Liver (tissue), 9 donors: ENCODE data around the gene SNRPB2. TPM values are rescaled to one million over a fixed set of nuclear protein-coding genes. Genes with fewer than 3 reads are reported as not detected.

Experiments
- DNase-seq: peaks from one replicate; pipeline ENCODE4 v3.0.0-alpha.2; 2017; ENCODE audit warnings: low spot score
- H3K27ac ChIP-seq, 2 donors: one replicate each; pipeline ENCODE4 v1.7.0; 2013; ENCODE audit warnings: inconsistent platforms in 2 of 2, low read length in 2 of 2, control low read depth in 1 of 2, low read depth in 1 of 2, mild to moderate bottlenecking in 1 of 2
- H3K27me3 ChIP-seq, 4 donors: one replicate each; pipeline versions ENCODE4 v1.6.1 to v1.7.0; 2013; ENCODE audit warnings: low read length in 3 of 4, inconsistent platforms in 1 of 4, mild to moderate bottlenecking in 1 of 4, moderate library complexity in 1 of 4; ENCODE audit not compliant: control insufficient read depth in 4 of 4, insufficient read depth in 4 of 4
- H3K36me3 ChIP-seq, 4 donors: one replicate each; pipeline versions ENCODE4 v1.6.1 to v1.7.0; 2013; ENCODE audit warnings: low read length in 3 of 4, mild to moderate bottlenecking in 3 of 4, low read depth in 1 of 4, moderate library complexity in 1 of 4; ENCODE audit not compliant: control insufficient read depth in 4 of 4, insufficient read depth in 3 of 4
- H3K4me1 ChIP-seq, 4 donors: one replicate each; pipeline versions ENCODE4 v1.6.1 to v1.7.0; 2013; ENCODE audit warnings: low read length in 3 of 4, mild to moderate bottlenecking in 3 of 4, moderate library complexity in 1 of 4; ENCODE audit not compliant: control insufficient read depth in 4 of 4, insufficient read depth in 4 of 4
- H3K4me3 ChIP-seq, 3 donors: one replicate each; pipeline versions ENCODE4 v1.6.1 to v1.7.0; 2013; ENCODE audit warnings: low read length in 3 of 3, control low read depth in 1 of 3, low read depth in 1 of 3, mild to moderate bottlenecking in 1 of 3
- H3K9ac ChIP-seq, 2 donors: one replicate each; pipeline ENCODE4 v1.7.0; 2013; ENCODE audit warnings: low read length in 2 of 2, mild to moderate bottlenecking in 2 of 2, moderate library complexity in 2 of 2, control low read depth in 1 of 2, low read depth in 1 of 2
- H3K9me3 ChIP-seq, 4 donors: one replicate each; pipeline versions ENCODE4 v1.6.1 to v1.7.0; 2013; ENCODE audit warnings: low read length in 3 of 4; ENCODE audit not compliant: control insufficient read depth in 4 of 4
- EGR1 ChIP-seq, 2 donors: IDR thresholded peaks; 2 replicates each; pipeline ENCODE4 v1.6.1; 2016 to 2018; ENCODE audit warnings: antibody characterized with exemption in 2 of 2, low read depth in 2 of 2
- FOXA1 ChIP-seq: IDR thresholded peaks from 2 replicates; pipeline ENCODE4 v1.6.1; 2016; ENCODE audit warnings: antibody characterized with exemption
- FOXA2 ChIP-seq: IDR thresholded peaks from 2 replicates; pipeline ENCODE4 v1.6.1; 2016; ENCODE audit warnings: antibody characterized with exemption
- HNF4A ChIP-seq, 2 donors: conservative IDR thresholded peaks; 2 replicates each; pipeline ENCODE4 v1.6.1; 2016; ENCODE audit warnings: antibody characterized with exemption in 2 of 2, mild to moderate bottlenecking in 2 of 2
- JUND ChIP-seq, 2 donors: IDR thresholded peaks; 2 replicates each; pipeline ENCODE4 v1.6.1; 2016; ENCODE audit warnings: antibody characterized with exemption in 2 of 2
- NR2F2 ChIP-seq: IDR thresholded peaks from 2 replicates; pipeline ENCODE4 v1.6.1; 2016; ENCODE audit warnings: antibody characterized with exemption
- RAD21 ChIP-seq, 2 donors: IDR thresholded peaks; 2 replicates each; pipeline ENCODE4 v1.6.1; 2016; ENCODE audit warnings: antibody characterized with exemption in 2 of 2, mild to moderate bottlenecking in 2 of 2
- SP1 ChIP-seq: IDR thresholded peaks from 2 replicates; pipeline ENCODE4 v1.6.1; 2018; ENCODE audit warnings: antibody characterized with exemption, mild to moderate bottlenecking
- TAF1 ChIP-seq: conservative IDR thresholded peaks from 2 replicates; pipeline ENCODE4 v1.6.1; 2016; ENCODE audit warnings: antibody characterized with exemption, mild to moderate bottlenecking
- YY1 ChIP-seq: IDR thresholded peaks from 2 replicates; pipeline ENCODE4 v1.6.1; 2016; ENCODE audit warnings: antibody characterized with exemption, mild to moderate bottlenecking
- WGBS: extraction: QIAGEN DNeasy Blood & Tissue Kit; methylation state at CpG from one replicate; pipeline ENCODE4 v1.1.7; 2013; 5-methylcytosine and 5-hydroxymethylcytosine counted together
- polyA plus RNA-seq, 2 donors: library from polyadenylated mRNA; stranded (reverse) in 1 of 2; unstranded in 1 of 2; fragments of 200-250 nt in 1 of 2; fragments of >200 nt in 1 of 2; fragmentation: Nextera tagmentation in 1 of 2; extraction: Ambion mirVana in 1 of 2; gene quantifications; one replicate each; pipeline versions ENCODE4 v1.2.1 to v1.2.3, GENCODE V29; 2013 to 2015
- total RNA-seq, 2 donors: library from RNA; depleted of rRNA; stranded (reverse); fragments of >200 nt; gene quantifications; one replicate each; pipeline ENCODE4 v1.2.3, GENCODE V29; 2014
- TF ChIP-seq, protein P1 (sequence below): IDR thresholded peaks from 2 replicates; pipeline ENCODE4 v1.6.1; 2016; ENCODE audit warnings: antibody characterized with exemption
- TF ChIP-seq, protein P2 (sequence below): IDR thresholded peaks from 2 replicates; pipeline ENCODE4 v1.6.1; 2016; ENCODE audit warnings: antibody characterized with exemption
- TF ChIP-seq, protein P3 (sequence below): IDR thresholded peaks from 2 replicates; pipeline ENCODE4 v1.6.1; 2016; ENCODE audit warnings: antibody characterized with exemption, mild to moderate bottlenecking
- donor health status: healthy.
- donor health status: healthy.
- donor health status: healthy.
- donor health status: healthy.
- donor health status: healthy.

SNRPB2 gene
- total and polyA plus RNA-seq, 4 donors: 13.9 to 36.0 (median 21.0) TPM

DNA sequence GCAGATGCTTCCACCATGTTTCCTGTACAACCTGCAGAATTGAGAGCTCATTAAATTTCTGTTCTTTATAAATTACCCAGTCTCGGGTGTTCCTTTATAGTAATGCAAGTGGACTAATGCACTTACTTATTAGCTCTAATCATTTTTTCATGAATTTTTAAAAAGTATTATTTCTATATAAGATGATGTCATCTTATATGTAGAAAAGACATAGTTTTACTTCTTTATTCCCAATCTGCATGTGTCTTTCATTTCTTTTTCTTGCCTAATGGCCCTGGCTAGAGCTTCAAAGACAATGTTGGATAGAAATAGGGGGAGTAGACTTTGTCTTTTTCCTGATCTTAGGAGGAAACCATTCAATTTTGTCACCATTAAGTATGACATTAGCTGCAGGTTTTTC lies 46.1 kb downstream of the SNRPB2 start:
- Histone ChIP-seq H3K27me3 (no peaks in the 10 kb centered on the region), H3K27ac (no peak overlapping the region), H3K4me1 (no peaks in the 10 kb centered on the region), H3K36me3 (no peaks in the 10 kb centered on the region), H3K9ac (no peak overlapping the region), H3K4me3 (no peak overlapping the region), H3K9me3 (peaks cover 0 to 4% (median 0%) of the 10 kb centered on the region in 4 donors)
- DNase-seq: no peak
- TF ChIP-seq SP1 (no peak), TAF1 (no peak), NR2F2 (no peak), HNF4A (conservative IDR thresholded peaks at IDR 0.05) (no peak), EGR1 (IDR thresholded peaks at IDR 0.05; ENCODE audit: low read depth in 2 of 2) (no peak), YY1 (no peak), RAD21 (IDR thresholded peaks at IDR 0.05) (no peak), FOXA2 (no peak)
- TF ChIP-seq, protein P1, sequence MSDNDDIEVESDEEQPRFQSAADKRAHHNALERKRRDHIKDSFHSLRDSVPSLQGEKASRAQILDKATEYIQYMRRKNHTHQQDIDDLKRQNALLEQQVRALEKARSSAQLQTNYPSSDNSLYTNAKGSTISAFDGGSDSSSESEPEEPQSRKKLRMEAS: no peak
- TF ChIP-seq, protein P2, sequence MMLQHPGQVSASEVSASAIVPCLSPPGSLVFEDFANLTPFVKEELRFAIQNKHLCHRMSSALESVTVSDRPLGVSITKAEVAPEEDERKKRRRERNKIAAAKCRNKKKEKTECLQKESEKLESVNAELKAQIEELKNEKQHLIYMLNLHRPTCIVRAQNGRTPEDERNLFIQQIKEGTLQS: no peak
- TF ChIP-seq, protein P3, sequence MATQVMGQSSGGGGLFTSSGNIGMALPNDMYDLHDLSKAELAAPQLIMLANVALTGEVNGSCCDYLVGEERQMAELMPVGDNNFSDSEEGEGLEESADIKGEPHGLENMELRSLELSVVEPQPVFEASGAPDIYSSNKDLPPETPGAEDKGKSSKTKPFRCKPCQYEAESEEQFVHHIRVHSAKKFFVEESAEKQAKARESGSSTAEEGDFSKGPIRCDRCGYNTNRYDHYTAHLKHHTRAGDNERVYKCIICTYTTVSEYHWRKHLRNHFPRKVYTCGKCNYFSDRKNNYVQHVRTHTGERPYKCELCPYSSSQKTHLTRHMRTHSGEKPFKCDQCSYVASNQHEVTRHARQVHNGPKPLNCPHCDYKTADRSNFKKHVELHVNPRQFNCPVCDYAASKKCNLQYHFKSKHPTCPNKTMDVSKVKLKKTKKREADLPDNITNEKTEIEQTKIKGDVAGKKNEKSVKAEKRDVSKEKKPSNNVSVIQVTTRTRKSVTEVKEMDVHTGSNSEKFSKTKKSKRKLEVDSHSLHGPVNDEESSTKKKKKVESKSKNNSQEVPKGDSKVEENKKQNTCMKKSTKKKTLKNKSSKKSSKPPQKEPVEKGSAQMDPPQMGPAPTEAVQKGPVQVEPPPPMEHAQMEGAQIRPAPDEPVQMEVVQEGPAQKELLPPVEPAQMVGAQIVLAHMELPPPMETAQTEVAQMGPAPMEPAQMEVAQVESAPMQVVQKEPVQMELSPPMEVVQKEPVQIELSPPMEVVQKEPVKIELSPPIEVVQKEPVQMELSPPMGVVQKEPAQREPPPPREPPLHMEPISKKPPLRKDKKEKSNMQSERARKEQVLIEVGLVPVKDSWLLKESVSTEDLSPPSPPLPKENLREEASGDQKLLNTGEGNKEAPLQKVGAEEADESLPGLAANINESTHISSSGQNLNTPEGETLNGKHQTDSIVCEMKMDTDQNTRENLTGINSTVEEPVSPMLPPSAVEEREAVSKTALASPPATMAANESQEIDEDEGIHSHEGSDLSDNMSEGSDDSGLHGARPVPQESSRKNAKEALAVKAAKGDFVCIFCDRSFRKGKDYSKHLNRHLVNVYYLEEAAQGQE: no peak
- 59% methylated on average over 1 of the region's 1 CpG for WGBS

DNA sequence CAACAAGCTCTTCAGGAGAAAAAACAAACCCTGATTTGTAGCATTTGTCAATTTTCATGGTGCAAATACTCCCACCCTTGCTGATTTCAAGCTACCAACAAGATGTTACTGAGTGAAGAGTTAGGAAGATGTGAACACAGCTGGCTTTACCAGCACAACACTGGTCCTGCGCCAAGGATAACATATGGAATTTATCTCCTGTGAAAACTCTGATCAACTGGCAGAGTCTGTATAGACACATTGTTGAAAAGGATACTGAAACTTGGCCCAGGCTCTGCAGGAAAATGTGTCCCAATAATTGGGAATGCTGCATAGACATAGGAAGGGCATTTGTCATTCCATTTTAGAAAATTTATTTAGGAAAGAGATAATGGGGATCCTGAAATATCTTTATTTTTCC lies 47.3 kb downstream of the SNRPB2 start:
- H3K4me3 ChIP-seq: no peak overlapping the region
- DNase-seq: no peak
- H3K9ac ChIP-seq: no peak overlapping the region
- no peak overlapping the region for H3K27ac ChIP-seq
- H3K36me3 ChIP-seq: no peaks in the 10 kb centered on the region
- 79% methylated on average over 1 of the region's 1 CpG for WGBS
- no peak for TF ChIP-seq JUND (IDR thresholded peaks at IDR 0.05)
- TF ChIP-seq SP1: no peak
- TF ChIP-seq, protein P3: no peak
- TF ChIP-seq TAF1: no peak
- TF ChIP-seq FOXA1: no peak
- TF ChIP-seq, protein P1: no peak
- H3K4me1 ChIP-seq: no peaks in the 10 kb centered on the region
- H3K9me3 ChIP-seq: peaks cover 0 to 4% (median 1%) of the 10 kb centered on the region in 4 donors
- H3K27me3 ChIP-seq: no peaks in the 10 kb centered on the region
